Embryonic facial prominence (tissue), 1 donor: Measurements from ENCODE around the gene ALOX12B.
"Not testable (repeated sequence)": the region's sequence is repeated elsewhere in the genome, so short reads cannot be mapped to it uniquely, and the experiment has no call there.

ENCODE experiments used
- DNase-seq: peaks from one replicate; pipeline ENCODE4 v3.0.0-alpha.2; 2016; ENCODE audit errors: extremely low spot score

ALOX12B gene

GRCh38 chr17:8082292-8082691 lies 5.2 kb downstream of the ALOX12B start:
- DNase-seq: no peak

- no peak for DNase-seq
These were observed 5.6 kb downstream of the ALOX12B start for GRCh38 chr17:8081876-8082275.

GRCh38 chr17:8080799-8081219 lies 6.7 kb downstream of the ALOX12B start:
- DNase-seq: no peak

- no peak for DNase-seq
These were observed 7.2 kb downstream of the ALOX12B start for GRCh38 chr17:8080208-8080798.

- DNase-seq: peak; percentile 31
These were observed 8.0 kb downstream of the ALOX12B start for GRCh38 chr17:8079291-8080207.

- DNase-seq: not testable (repeated sequence)
These were observed 9.6 kb downstream of the ALOX12B start for GRCh38 chr17:8077939-8078338.

GRCh38 chr17:8076502-8077266 lies 10.8 kb downstream of the ALOX12B start:
- DNase-seq: no peak

GRCh38 chr17:8075574-8076342 lies 11.8 kb downstream of the ALOX12B start:
- no peak for DNase-seq

GRCh38 chr17:8075081-8075480 lies 12.4 kb downstream of the ALOX12B start:
- DNase-seq: no peak

- DNase-seq: no peak
These were observed 13.0 kb downstream of the ALOX12B start for GRCh38 chr17:8074554-8074953.

- DNase-seq: no peak
These were observed 13.7 kb downstream of the ALOX12B start for GRCh38 chr17:8073627-8074484.

- DNase-seq: no peak
These were observed 14.6 kb downstream of the ALOX12B start for GRCh38 chr17:8072729-8073461.

GRCh38 chr17:8072341-8072728 lies 15.2 kb downstream of the ALOX12B start:
- DNase-seq: no peak

GRCh38 chr17:8071496-8071895 lies 16.0 kb downstream of the ALOX12B start:
- no peak for DNase-seq

GRCh38 chr17:8069587-8069860 lies 18.0 kb downstream of the ALOX12B start:
- no peak for DNase-seq

- DNase-seq: no peak
These were observed 18.6 kb downstream of the ALOX12B start for GRCh38 chr17:8068736-8069586.

- no peak for DNase-seq
These were observed 19.7 kb downstream of the ALOX12B start for GRCh38 chr17:8067806-8068205.

GRCh38 chr17:8066841-8067775 lies 20.4 kb downstream of the ALOX12B start:
- DNase-seq: no peak
